NB4 (cell line): ENCODE data around the gene NPAS2.

Experiments
- DNase-seq: peaks from one replicate; pipeline ENCODE4 v3.0.0; 2010; ENCODE audit warnings: low read depth
- H3K4me3 ChIP-seq: one replicate; pipeline ENCODE4 v1.5.1; 2011; ENCODE audit warnings: mild to moderate bottlenecking, low read depth, low read length, moderate library complexity
- CTCF ChIP-seq: IDR thresholded peaks from one replicate; pipeline ENCODE4 v1.5.1; 2012; ENCODE audit warnings: low read depth, low read length
- MAX ChIP-seq: IDR thresholded peaks from 2 replicates; pipeline ENCODE4 v1.6.1; 2011; ENCODE audit warnings: low read depth, low read length
- MYC ChIP-seq: IDR thresholded peaks from 2 replicates; pipeline ENCODE4 v1.6.1; 2011; ENCODE audit warnings: low read depth, low read length
- POLR2A ChIP-seq: IDR thresholded peaks from 2 replicates; pipeline ENCODE4 v1.6.1; 2011; ENCODE audit warnings: mild to moderate bottlenecking; ENCODE audit not compliant: insufficient read length; ENCODE audit errors: extremely low read depth

NPAS2 gene

GRCh38 chr2:101023327-101024107 is 203.6 kb downstream of the NPAS2 start:
- no peak for TF ChIP-seq CTCF
- TF ChIP-seq MAX: no peak
- TF ChIP-seq MYC: no peak
- no peak for TF ChIP-seq POLR2A
- DNase-seq: no peak
- H3K4me3 ChIP-seq: no peak overlapping the region

GRCh38 chr2:101025561-101025960 is 205.6 kb downstream of the NPAS2 start:
- no peak for DNase-seq
- no peak for TF ChIP-seq POLR2A
- no peak for TF ChIP-seq CTCF
- TF ChIP-seq MYC: no peak
- no peak for TF ChIP-seq MAX
- no peak overlapping the region for H3K4me3 ChIP-seq

GRCh38 chr2:101026253-101026701 is 206.3 kb downstream of the NPAS2 start:
- DNase-seq: no peak
- H3K4me3 ChIP-seq: no peak overlapping the region
- TF ChIP-seq MYC (no peak), CTCF (no peak), MAX (no peak), POLR2A (no peak)

- DNase-seq: no peak
- H3K4me3 ChIP-seq: no peak overlapping the region
- TF ChIP-seq MYC (no peak), MAX (no peak), CTCF (no peak)
Measured at GRCh38 chr2:101026923-101027469, 207.1 kb downstream of the NPAS2 start.

- TF ChIP-seq POLR2A: no peak
- TF ChIP-seq MAX: no peak
- TF ChIP-seq CTCF: no peak
- TF ChIP-seq MYC: no peak
- no peak for DNase-seq
- H3K4me3 ChIP-seq: no peak overlapping the region
Measured at GRCh38 chr2:101027852-101028251, 207.9 kb downstream of the NPAS2 start.
